ENCODE data around the gene SNRPB2.

The SNRPB2 gene

GRCh38 chr20:16701296-16701695 lies 28.5 kb upstream of the SNRPB2 start:
- TF ChIP-seq TAF1 (IDR thresholded peaks at IDR 0.05; ENCODE audit: low read depth, low read length) (no peak), POU2F2 (IDR thresholded peaks at IDR 0.05; ENCODE audit: low read depth, low read length) (no peak), POLR2AphosphoS5 (IDR thresholded peaks at IDR 0.05; ENCODE audit: low read depth, low read length) (no peak), POLR2A (IDR thresholded peaks at IDR 0.05; ENCODE audit: low read depth, low read length) (no peak), PAX5 (IDR thresholded peaks at IDR 0.05; ENCODE audit: insufficient read depth, low read length, severe bottlenecking) (no peak), SPI1 (IDR thresholded peaks at IDR 0.05; ENCODE audit: low read depth, low read length) (no peak)
- DNase-seq (ENCODE audit: insufficient read length, low spot score) (no peak), FAIRE-seq (peak; percentile 87)

GRCh38 chr20:16703570-16703969 lies 26.3 kb upstream of the SNRPB2 start:
- TF ChIP-seq POU2F2 (IDR thresholded peaks at IDR 0.05; ENCODE audit: low read depth, low read length) (no peak), PAX5 (IDR thresholded peaks at IDR 0.05; ENCODE audit: insufficient read depth, low read length, severe bottlenecking) (no peak)
- DNase-seq (ENCODE audit: insufficient read length, low spot score), result no peak
- FAIRE-seq, result no peak

- TF ChIP-seq POU2F2 (IDR thresholded peaks at IDR 0.05; ENCODE audit: low read depth, low read length) (0 out of 2 replicates have a peak, but pooled peaks have one; percentile 24), POLR2AphosphoS5 (IDR thresholded peaks at IDR 0.05; ENCODE audit: low read depth, low read length) (no peak), SPI1 (IDR thresholded peaks at IDR 0.05; ENCODE audit: low read depth, low read length) (peak; percentile 83)
- DNase-seq (ENCODE audit: insufficient read length, low spot score), result no peak
- peak; percentile 84 for FAIRE-seq
Observed at GRCh38 chr20:16707674-16708073, 22.2 kb upstream of the SNRPB2 start.

- no peak for FAIRE-seq
- DNase-seq (ENCODE audit: insufficient read length, low spot score), result no peak
- TF ChIP-seq TAF1 (IDR thresholded peaks at IDR 0.05; ENCODE audit: low read depth, low read length), result no peak
- no peak for TF ChIP-seq PAX5 (IDR thresholded peaks at IDR 0.05; ENCODE audit: insufficient read depth, low read length, severe bottlenecking)
- TF ChIP-seq SPI1 (IDR thresholded peaks at IDR 0.05; ENCODE audit: low read depth, low read length), result no peak
- TF ChIP-seq POLR2A (IDR thresholded peaks at IDR 0.05; ENCODE audit: low read depth, low read length), result no peak
- no peak for TF ChIP-seq POLR2AphosphoS5 (IDR thresholded peaks at IDR 0.05; ENCODE audit: low read depth, low read length)
- TF ChIP-seq POU2F2 (IDR thresholded peaks at IDR 0.05; ENCODE audit: low read depth, low read length), result no peak
Observed at GRCh38 chr20:16708602-16709001, 21.2 kb upstream of the SNRPB2 start.

GRCh38 chr20:16709017-16709416 lies 20.8 kb upstream of the SNRPB2 start:
- no peak for TF ChIP-seq PAX5 (IDR thresholded peaks at IDR 0.05; ENCODE audit: insufficient read depth, low read length, severe bottlenecking)
- no peak for TF ChIP-seq POLR2AphosphoS5 (IDR thresholded peaks at IDR 0.05; ENCODE audit: low read depth, low read length)
- TF ChIP-seq POU2F2 (IDR thresholded peaks at IDR 0.05; ENCODE audit: low read depth, low read length), result no peak
- no peak for TF ChIP-seq SPI1 (IDR thresholded peaks at IDR 0.05; ENCODE audit: low read depth, low read length)
- TF ChIP-seq POLR2A (IDR thresholded peaks at IDR 0.05; ENCODE audit: low read depth, low read length), result no peak
- no peak for TF ChIP-seq TAF1 (IDR thresholded peaks at IDR 0.05; ENCODE audit: low read depth, low read length)
- FAIRE-seq, result peak; percentile 45
- DNase-seq (ENCODE audit: insufficient read length, low spot score), result peak; percentile 15

GRCh38 chr20:16710781-16711180 lies 19.0 kb upstream of the SNRPB2 start:
- TF ChIP-seq TAF1 (IDR thresholded peaks at IDR 0.05; ENCODE audit: low read depth, low read length) (no peak), POU2F2 (IDR thresholded peaks at IDR 0.05; ENCODE audit: low read depth, low read length) (no peak), POLR2AphosphoS5 (IDR thresholded peaks at IDR 0.05; ENCODE audit: low read depth, low read length) (no peak), PAX5 (IDR thresholded peaks at IDR 0.05; ENCODE audit: insufficient read depth, low read length, severe bottlenecking) (no peak), SPI1 (IDR thresholded peaks at IDR 0.05; ENCODE audit: low read depth, low read length) (peak; percentile 94), POLR2A (IDR thresholded peaks at IDR 0.05; ENCODE audit: low read depth, low read length) (no peak)
- FAIRE-seq (peak; percentile 86), DNase-seq (ENCODE audit: insufficient read length, low spot score) (no peak)

- FAIRE-seq (no peak), DNase-seq (ENCODE audit: insufficient read length, low spot score) (no peak)
- TF ChIP-seq PAX5 (IDR thresholded peaks at IDR 0.05; ENCODE audit: insufficient read depth, low read length, severe bottlenecking), result no peak
- TF ChIP-seq POLR2A (IDR thresholded peaks at IDR 0.05; ENCODE audit: low read depth, low read length), result no peak
- no peak for TF ChIP-seq TAF1 (IDR thresholded peaks at IDR 0.05; ENCODE audit: low read depth, low read length)
- no peak for TF ChIP-seq POLR2AphosphoS5 (IDR thresholded peaks at IDR 0.05; ENCODE audit: low read depth, low read length)
- TF ChIP-seq POU2F2 (IDR thresholded peaks at IDR 0.05; ENCODE audit: low read depth, low read length), result no peak
- no peak for TF ChIP-seq SPI1 (IDR thresholded peaks at IDR 0.05; ENCODE audit: low read depth, low read length)
Observed at GRCh38 chr20:16711661-16712258, 18.1 kb upstream of the SNRPB2 start.

GRCh38 chr20:16712511-16712947 lies 17.3 kb upstream of the SNRPB2 start:
- DNase-seq (ENCODE audit: insufficient read length, low spot score) (no peak), FAIRE-seq (no peak)
- TF ChIP-seq PAX5 (IDR thresholded peaks at IDR 0.05; ENCODE audit: insufficient read depth, low read length, severe bottlenecking), result no peak
- TF ChIP-seq POU2F2 (IDR thresholded peaks at IDR 0.05; ENCODE audit: low read depth, low read length), result no peak
- TF ChIP-seq POLR2A (IDR thresholded peaks at IDR 0.05; ENCODE audit: low read depth, low read length), result no peak
- TF ChIP-seq SPI1 (IDR thresholded peaks at IDR 0.05; ENCODE audit: low read depth, low read length), result no peak
- no peak for TF ChIP-seq TAF1 (IDR thresholded peaks at IDR 0.05; ENCODE audit: low read depth, low read length)
- TF ChIP-seq POLR2AphosphoS5 (IDR thresholded peaks at IDR 0.05; ENCODE audit: low read depth, low read length), result no peak

GRCh38 chr20:16713066-16713465 lies 16.8 kb upstream of the SNRPB2 start:
- TF ChIP-seq POU2F2 (IDR thresholded peaks at IDR 0.05; ENCODE audit: low read depth, low read length) (no peak), SPI1 (IDR thresholded peaks at IDR 0.05; ENCODE audit: low read depth, low read length) (no peak), POLR2A (IDR thresholded peaks at IDR 0.05; ENCODE audit: low read depth, low read length) (no peak), POLR2AphosphoS5 (IDR thresholded peaks at IDR 0.05; ENCODE audit: low read depth, low read length) (no peak), PAX5 (IDR thresholded peaks at IDR 0.05; ENCODE audit: insufficient read depth, low read length, severe bottlenecking) (no peak), TAF1 (IDR thresholded peaks at IDR 0.05; ENCODE audit: low read depth, low read length) (no peak)
- DNase-seq (ENCODE audit: insufficient read length, low spot score), result no peak
- no peak for FAIRE-seq

- TF ChIP-seq POU2F2 (IDR thresholded peaks at IDR 0.05; ENCODE audit: low read depth, low read length), result no peak
- TF ChIP-seq TAF1 (IDR thresholded peaks at IDR 0.05; ENCODE audit: low read depth, low read length), result no peak
- no peak for TF ChIP-seq POLR2A (IDR thresholded peaks at IDR 0.05; ENCODE audit: low read depth, low read length)
- TF ChIP-seq POLR2AphosphoS5 (IDR thresholded peaks at IDR 0.05; ENCODE audit: low read depth, low read length), result no peak
- TF ChIP-seq PAX5 (IDR thresholded peaks at IDR 0.05; ENCODE audit: insufficient read depth, low read length, severe bottlenecking), result no peak
- TF ChIP-seq SPI1 (IDR thresholded peaks at IDR 0.05; ENCODE audit: low read depth, low read length), result no peak
- FAIRE-seq (no peak), DNase-seq (ENCODE audit: insufficient read length, low spot score) (no peak)
Observed at GRCh38 chr20:16714242-16714641, 15.6 kb upstream of the SNRPB2 start.
